Measurements from ENCODE around the gene BDNF. TPM values are rescaled to one million over a fixed set of nuclear protein-coding genes. Genes with fewer than 3 reads are reported as not detected.

Gene BDNF
- total and polyA plus RNA-seq, 2 donors (not counting 1 experiment from before 2014, with no cell fraction given) = not detected

DNA sequence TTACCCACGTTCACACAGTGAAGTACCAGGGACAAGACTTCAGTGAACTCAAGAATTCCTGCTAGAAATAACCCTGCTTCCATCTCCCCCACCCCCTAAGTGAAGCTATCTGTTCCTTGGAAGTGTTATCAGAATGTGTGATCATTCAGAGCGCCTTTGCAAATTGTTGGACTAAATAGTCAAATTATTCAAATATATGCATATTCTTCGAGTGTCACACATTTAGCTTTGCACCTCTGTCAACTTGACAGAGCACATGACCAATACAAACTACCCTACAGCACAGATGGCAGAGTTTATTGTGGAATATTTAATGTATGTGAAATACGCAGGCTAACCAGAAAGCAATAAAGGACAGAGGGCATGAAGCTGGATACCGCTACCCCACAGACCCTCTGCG, 2.6 kb upstream of the BDNF start:
- peaks cover 29% of the 10 kb centered on the region for H3K4me1 Mint-ChIP-seq
- H3K27me3 ChIP-seq (replicated peaks in 1 of 4; ENCODE audit: control extremely low read depth in 1 of 4, control insufficient read depth in 3 of 4, insufficient read depth in 4 of 4, low read length in 3 of 4) = peaks cover 1 to 42% (median 34%) of the 10 kb centered on the region in 4 experiments
- H4K20me1 ChIP-seq (ENCODE audit: control insufficient read depth, insufficient read depth, low read length, poor library complexity, severe bottlenecking) = no peaks in the 10 kb centered on the region
- H3K27ac ChIP-seq (ENCODE audit: low read length in 2 of 2) = no peak overlapping the region
- ChIA-PET CTCF (interaction anchor here (1.2 kb wide), 1 partner anchor 8 kb away, joined by 3 read pairs; no protein-coding TSS in a partner anchor), POLR2A (no interaction called here)
- no peak overlapping the region for H3K4me2 ChIP-seq (replicated peaks; ENCODE audit: low read depth, low read length, poor library complexity, severe bottlenecking)
- no peak overlapping the region for H2AFZ ChIP-seq (ENCODE audit: insufficient read depth, low read depth, low read length, poor library complexity, severe bottlenecking)
- peaks cover 0 to 3% (median 2%) of the 10 kb centered on the region in 3 donors for H3K9me3 ChIP-seq (ENCODE audit: control extremely low read depth in 1 of 3, control insufficient read depth in 2 of 3, insufficient read depth in 1 of 3, low read length in 2 of 3)
- no peak overlapping the region for H3K27ac Mint-ChIP-seq
- H3K4me3 ChIP-seq (ENCODE audit: control extremely low read depth in 1 of 5, extremely low read depth in 1 of 5, insufficient read depth in 1 of 5, low read depth in 2 of 5, low read length in 4 of 5) = no peak overlapping the region
- DNase-seq (no peak), ATAC-seq (ENCODE audit: low read depth) (no peak)
- H3K9ac ChIP-seq (ENCODE audit: low read length) = no peak overlapping the region
- H3K9me3 Mint-ChIP-seq (ENCODE audit: insufficient read depth) = no peaks in the 10 kb centered on the region
- no peaks in the 10 kb centered on the region for H3K36me3 ChIP-seq (replicated peaks in 1 of 2; ENCODE audit: control extremely low read depth in 1 of 2, control insufficient read depth in 1 of 2, extremely low read depth in 1 of 2, insufficient read depth in 2 of 2, low read length in 1 of 2)
- H3K79me2 ChIP-seq (ENCODE audit: control insufficient read depth, insufficient read depth, low read length) = no peaks in the 10 kb centered on the region
- TF ChIP-seq, protein P1, sequence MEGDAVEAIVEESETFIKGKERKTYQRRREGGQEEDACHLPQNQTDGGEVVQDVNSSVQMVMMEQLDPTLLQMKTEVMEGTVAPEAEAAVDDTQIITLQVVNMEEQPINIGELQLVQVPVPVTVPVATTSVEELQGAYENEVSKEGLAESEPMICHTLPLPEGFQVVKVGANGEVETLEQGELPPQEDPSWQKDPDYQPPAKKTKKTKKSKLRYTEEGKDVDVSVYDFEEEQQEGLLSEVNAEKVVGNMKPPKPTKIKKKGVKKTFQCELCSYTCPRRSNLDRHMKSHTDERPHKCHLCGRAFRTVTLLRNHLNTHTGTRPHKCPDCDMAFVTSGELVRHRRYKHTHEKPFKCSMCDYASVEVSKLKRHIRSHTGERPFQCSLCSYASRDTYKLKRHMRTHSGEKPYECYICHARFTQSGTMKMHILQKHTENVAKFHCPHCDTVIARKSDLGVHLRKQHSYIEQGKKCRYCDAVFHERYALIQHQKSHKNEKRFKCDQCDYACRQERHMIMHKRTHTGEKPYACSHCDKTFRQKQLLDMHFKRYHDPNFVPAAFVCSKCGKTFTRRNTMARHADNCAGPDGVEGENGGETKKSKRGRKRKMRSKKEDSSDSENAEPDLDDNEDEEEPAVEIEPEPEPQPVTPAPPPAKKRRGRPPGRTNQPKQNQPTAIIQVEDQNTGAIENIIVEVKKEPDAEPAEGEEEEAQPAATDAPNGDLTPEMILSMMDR (IDR thresholded peaks at IDR 0.05) = no peak
- TF ChIP-seq EZH2 (IDR thresholded peaks at IDR 0.05; ENCODE audit: borderline replicate concordance, insufficient read depth, low read depth, low read length, poor library complexity, severe bottlenecking) = no peak
- no peak overlapping the region for H3K4me3 Mint-ChIP-seq
- WGBS (ENCODE audit: insufficient coverage) = no CpG with 5 or more reads among the region's 6 CpGs
- H3K4me1 ChIP-seq (ENCODE audit: control insufficient read depth in 2 of 2, insufficient read depth in 2 of 2, low read length in 2 of 2) = peaks cover 30% of the 10 kb centered on the region in 2 donors
- H3K27me3 Mint-ChIP-seq = peaks cover 61% of the 10 kb centered on the region
- intact Hi-C loops (cut with micrococcal nuclease) = no loop called here

- H3K27me3 Mint-ChIP-seq = peaks cover 67% of the 10 kb centered on the region
- POLR2A ChIA-PET = no interaction called here
- Histone ChIP-seq H3K79me2 (ENCODE audit: control insufficient read depth, insufficient read depth, low read length) (no peaks in the 10 kb centered on the region), H4K20me1 (ENCODE audit: control insufficient read depth, insufficient read depth, low read length, poor library complexity, severe bottlenecking) (no peaks in the 10 kb centered on the region), H3K4me3 (ENCODE audit: control extremely low read depth in 1 of 5, extremely low read depth in 1 of 5, insufficient read depth in 1 of 5, low read depth in 2 of 5, low read length in 4 of 5) (peak overlapping the region in 4 of 5 experiments; percentile 12 to 46 (median 34)), H3K36me3 (replicated peaks in 1 of 2; ENCODE audit: control extremely low read depth in 1 of 2, control insufficient read depth in 1 of 2, extremely low read depth in 1 of 2, insufficient read depth in 2 of 2, low read length in 1 of 2) (no peaks in the 10 kb centered on the region), H3K4me1 (ENCODE audit: control insufficient read depth in 2 of 2, insufficient read depth in 2 of 2, low read length in 2 of 2) (peaks cover 30% of the 10 kb centered on the region in 2 donors), H3K9ac (ENCODE audit: low read length) (peak overlapping the region; percentile 48), H3K4me2 (replicated peaks; ENCODE audit: low read depth, low read length, poor library complexity, severe bottlenecking) (peak overlapping the region; percentile 67), H2AFZ (ENCODE audit: insufficient read depth, low read depth, low read length, poor library complexity, severe bottlenecking) (peak overlapping the region; percentile 38), H3K27me3 (replicated peaks in 1 of 4; ENCODE audit: control extremely low read depth in 1 of 4, control insufficient read depth in 3 of 4, insufficient read depth in 4 of 4, low read length in 3 of 4) (peaks cover 1 to 50% (median 44%) of the 10 kb centered on the region in 4 experiments), H3K9me3 (ENCODE audit: control extremely low read depth in 1 of 3, control insufficient read depth in 2 of 3, insufficient read depth in 1 of 3, low read length in 2 of 3) (peaks cover 0 to 3% (median 2%) of the 10 kb centered on the region in 3 donors), H3K27ac (ENCODE audit: low read length in 2 of 2) (no peak overlapping the region)
- WGBS (ENCODE audit: insufficient coverage) = under 1% methylated on average over 12 of the region's 30 CpGs
- H3K4me3 Mint-ChIP-seq = peak overlapping the region; percentile 90
- H3K9me3 Mint-ChIP-seq (ENCODE audit: insufficient read depth) = no peaks in the 10 kb centered on the region
- ATAC-seq (ENCODE audit: low read depth) (no peak), DNase-seq (peak; percentile 21)
- CTCF ChIA-PET = interaction anchor here (3.4 kb wide), 1 partner anchor 827 kb away, joined by 31 read pairs; no protein-coding TSS in a partner anchor
- TF ChIP-seq, protein P1 (IDR thresholded peaks at IDR 0.05) = no peak
- TF ChIP-seq EZH2 (IDR thresholded peaks at IDR 0.05; ENCODE audit: borderline replicate concordance, insufficient read depth, low read depth, low read length, poor library complexity, severe bottlenecking) = no peak
- intact Hi-C loops (cut with micrococcal nuclease) = no loop called here
- H3K27ac Mint-ChIP-seq = no peak overlapping the region
- peaks cover 29% of the 10 kb centered on the region for H3K4me1 Mint-ChIP-seq
Observed at GRCh38 chr11:27701355-27702105, 1.3 kb upstream of the BDNF start.

Measured in B cell (primary cell).